Esophagus squamous epithelium (tissue), 5 donors: ENCODE measurements around the gene MACO1. TPM values are rescaled to one million over a fixed set of nuclear protein-coding genes. Genes with fewer than 3 reads are reported as not detected.
"Not testable (repeated sequence)": the region's sequence is repeated elsewhere in the genome, so short reads cannot be mapped to it uniquely, and the experiment has no call there.

ENCODE experiments used
- DNase-seq: peaks from one replicate; lab custom pipeline; 2025; lab: John Stamatoyannopoulos, UW
- H3K27ac ChIP-seq, 4 donors: fragments of 200-600 bp; sonication (generic); one replicate each; pipeline ENCODE4 v1.5.1; 2016 to 2019; ENCODE audit warnings: mild to moderate bottlenecking in 1 of 4
- H3K27me3 ChIP-seq, 4 donors: fragments of 200-600 bp; sonication (generic); 1 replicate in 3 of 4; 2 replicates in 1 of 4; pipeline versions ENCODE4 v1.5.1 to v1.6.0; 2017 to 2021; ENCODE audit warnings: antibody characterized with exemption in 1 of 4
- H3K36me3 ChIP-seq, 3 donors: fragments of 200-600 bp; sonication (generic); one replicate each; pipeline ENCODE4 v1.5.1; 2016 to 2019
- H3K4me1 ChIP-seq, 3 donors: fragments of 200-600 bp; sonication (generic); one replicate each; pipeline ENCODE4 v1.5.1; 2017 to 2019
- H3K4me3 ChIP-seq, 4 donors: fragments of 200-600 bp; sonication (generic); 1 replicate in 3 of 4; 2 replicates in 1 of 4; pipeline ENCODE4 v1.5.1; 2016 to 2019; ENCODE audit warnings: mild to moderate bottlenecking in 2 of 4, moderate library complexity in 1 of 4
- H3K9me3 ChIP-seq, 3 donors: fragments of 200-600 bp; sonication (generic); one replicate each; pipeline ENCODE4 v1.5.1; 2016 to 2019
- CTCF ChIP-seq, 6 experiments: fragments of 450-650 bp in 4 of 6; fragments of 200-600 bp in 2 of 6; sonication (generic) in 2 of 6; IDR thresholded peaks; one replicate each; pipeline ENCODE4 v1.5.1; 2016 to 2019; ENCODE audit warnings: antibody characterized with exemption in 6 of 6, mild to moderate bottlenecking in 4 of 6, moderate library complexity in 4 of 6
- POLR2A ChIP-seq, 4 donors: fragments of 450-650 bp; IDR thresholded peaks; one replicate each; pipeline ENCODE4 v1.6.1; 2017; ENCODE audit warnings: antibody characterized with exemption in 4 of 4, mild to moderate bottlenecking in 4 of 4, moderate library complexity in 3 of 4
- WGBS, 2 donors: methylation state at CpG; one replicate each; pipeline ENCODE4 v1.1.5; 2018; 5-methylcytosine and 5-hydroxymethylcytosine counted together
- intact Hi-C: fragments of 100-400 bp; cut with DNase I; formaldehyde crosslinking; loops from one replicate; pipeline ENCODE4 v1.15.0; 2022
- total RNA-seq, 4 donors: library from RNA; depleted of rRNA; stranded (reverse); fragments of >200 nt; gene quantifications; one replicate each; pipeline ENCODE4 v1.1.0, GENCODE V29; 2016
- donor health status: DM: yes; HTN: yes; CAD: no.

Gene MACO1
- total RNA-seq, 4 donors from 2014 or later: 14.4 to 18.8 (median 14.9) TPM

- H3K4me1 ChIP-seq: peaks cover 2 to 23% (median 5%) of the 10 kb centered on the region in 3 donors
- H3K9me3 ChIP-seq: no peaks in the 10 kb centered on the region
- H3K27ac ChIP-seq: no peak overlapping the region
- H3K27me3 ChIP-seq: no peaks in the 10 kb centered on the region
- H3K36me3 ChIP-seq: peaks cover 0 to 67% (median 0%) of the 10 kb centered on the region in 3 donors
- intact Hi-C loops: no loop called here
- no peak for DNase-seq
- WGBS, 2 donors: 79 to 84% methylated on average over 7 of the region's 7 CpGs
- TF ChIP-seq CTCF (IDR thresholded peaks at IDR 0.05) (no peak), POLR2A (IDR thresholded peaks at IDR 0.05) (no peak)
- no peak overlapping the region for H3K4me3 ChIP-seq
Measured at GRCh38 chr1:25458541-25459298, 28.0 kb downstream of the MACO1 start.

GRCh38 chr1:25460020-25460419 lies 29.3 kb downstream of the MACO1 start:
- Histone ChIP-seq H3K4me1 (peaks cover 2 to 23% (median 5%) of the 10 kb centered on the region in 3 donors), H3K27ac (no peak overlapping the region), H3K36me3 (peaks cover 0 to 58% (median 0%) of the 10 kb centered on the region in 3 donors), H3K27me3 (no peaks in the 10 kb centered on the region), H3K4me3 (no peak overlapping the region), H3K9me3 (no peaks in the 10 kb centered on the region)
- intact Hi-C loops: no loop called here
- 50 to 55% methylated on average over 3 of the region's 3 CpGs for WGBS, 2 donors
- no peak for DNase-seq
- TF ChIP-seq CTCF (IDR thresholded peaks at IDR 0.05): no peak
- no peak for TF ChIP-seq POLR2A (IDR thresholded peaks at IDR 0.05)

GRCh38 chr1:25460816-25461215 lies 30.1 kb downstream of the MACO1 start:
- H3K4me1 ChIP-seq: peaks cover 2 to 23% (median 5%) of the 10 kb centered on the region in 3 donors
- intact Hi-C loops, H3K9me3 ChIP-seq, DNase-seq, H3K4me3 ChIP-seq, H3K27ac ChIP-seq, H3K27me3 ChIP-seq: not testable (repeated sequence)
- H3K36me3 ChIP-seq: peaks cover 0 to 55% (median 0%) of the 10 kb centered on the region in 3 donors
- 73 to 77% methylated on average over 4 of the region's 4 CpGs for WGBS, 2 donors

GRCh38 chr1:25461849-25462248 lies 31.2 kb downstream of the MACO1 start:
- H3K4me3 ChIP-seq: no peak overlapping the region
- TF ChIP-seq CTCF (IDR thresholded peaks at IDR 0.05) (no peak), POLR2A (IDR thresholded peaks at IDR 0.05) (no peak)
- peaks cover 0 to 49% (median 0%) of the 10 kb centered on the region in 3 donors for H3K36me3 ChIP-seq
- H3K27ac ChIP-seq: no peak overlapping the region
- intact Hi-C loops: no loop called here
- H3K27me3 ChIP-seq: no peaks in the 10 kb centered on the region
- DNase-seq: no peak
- H3K4me1 ChIP-seq: peaks cover 2 to 24% (median 5%) of the 10 kb centered on the region in 3 donors
- no peaks in the 10 kb centered on the region for H3K9me3 ChIP-seq
- 77 to 80% methylated on average over 2 of the region's 2 CpGs for WGBS, 2 donors

GRCh38 chr1:25462732-25463131 lies 32.0 kb downstream of the MACO1 start:
- no peak for TF ChIP-seq POLR2A (IDR thresholded peaks at IDR 0.05)
- TF ChIP-seq CTCF (IDR thresholded peaks at IDR 0.05): no peak

More at GRCh38 chr1:25462732-25463131, 32.0 kb downstream of the MACO1 start:
- H3K27ac ChIP-seq: peak overlapping the region in 1 of 4 donors; percentile 57
- DNase-seq: no peak
- intact Hi-C loops: no loop called here
- no peak overlapping the region for H3K4me3 ChIP-seq
- peaks cover 2 to 31% (median 5%) of the 10 kb centered on the region in 3 donors for H3K4me1 ChIP-seq
- WGBS, 2 donors: 48 to 59% methylated on average over 5 of the region's 5 CpGs
- H3K9me3 ChIP-seq: no peaks in the 10 kb centered on the region
- no peaks in the 10 kb centered on the region for H3K27me3 ChIP-seq
- H3K36me3 ChIP-seq: peaks cover 0 to 45% (median 0%) of the 10 kb centered on the region in 3 donors
